ENCODE data around the gene TEKT5.
"Not testable (repeated sequence)": the region's sequence is repeated elsewhere in the genome, so short reads cannot be mapped to it uniquely, and the experiment has no call there.

The TEKT5 gene

DNA sequence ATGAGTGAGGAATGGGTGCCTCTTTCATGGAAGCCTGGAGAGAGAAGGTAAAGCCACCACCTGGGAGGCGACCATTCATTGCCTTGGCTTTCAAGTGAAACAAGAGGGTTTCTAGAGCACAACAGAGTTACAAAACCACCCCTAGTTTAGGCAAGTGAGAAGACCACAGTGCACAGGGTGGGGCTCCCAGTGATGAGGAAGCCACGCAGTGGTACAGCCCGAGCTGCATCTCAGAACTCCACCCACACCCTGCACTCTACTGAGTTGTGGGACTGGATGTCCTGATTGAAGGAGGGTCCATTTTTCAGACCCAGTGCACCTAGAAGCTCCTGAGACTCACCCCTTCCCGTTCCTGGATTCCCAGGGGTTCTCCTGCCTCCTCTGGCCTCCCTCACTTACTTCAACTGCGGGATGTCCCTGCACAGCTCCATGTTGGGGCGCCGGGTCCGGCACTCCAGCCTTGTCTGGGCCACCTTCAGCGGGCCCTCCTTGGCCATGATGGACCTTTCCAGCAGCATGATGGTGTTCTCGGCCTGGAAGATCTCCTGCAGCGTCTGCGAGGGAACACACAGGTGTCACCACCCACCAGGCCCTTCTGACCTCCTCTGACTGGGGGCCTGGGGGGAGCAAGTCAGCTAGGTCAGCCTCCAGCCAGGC, 59.2 kb downstream of the TEKT5 start:
- no peak for DNase-seq (ENCODE audit: low read depth in 3 of 3, low spot score in 1 of 3)

DNA sequence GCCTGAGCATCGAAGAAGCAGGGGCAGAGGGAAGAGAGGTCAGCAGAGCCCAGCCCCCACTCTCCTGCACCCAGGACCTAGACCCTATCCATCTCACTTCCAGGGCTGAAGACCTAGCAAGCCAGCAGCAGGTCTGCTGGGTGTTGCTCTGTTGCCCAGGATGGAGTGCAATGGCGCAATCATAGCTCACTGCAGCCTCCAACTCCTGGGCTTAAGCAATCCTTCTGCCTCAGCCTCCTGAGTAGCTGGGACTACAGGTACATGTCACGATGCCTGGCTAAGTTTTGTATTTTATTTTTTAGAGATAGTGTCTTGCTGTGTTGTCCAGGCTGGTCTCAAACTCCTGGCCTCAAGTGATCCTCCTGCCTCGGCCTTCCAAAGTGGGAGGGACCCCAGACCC, 61.3 kb downstream of the TEKT5 start:
- not testable (repeated sequence) for DNase-seq (ENCODE audit: low read depth in 3 of 3, low spot score in 1 of 3)

DNA sequence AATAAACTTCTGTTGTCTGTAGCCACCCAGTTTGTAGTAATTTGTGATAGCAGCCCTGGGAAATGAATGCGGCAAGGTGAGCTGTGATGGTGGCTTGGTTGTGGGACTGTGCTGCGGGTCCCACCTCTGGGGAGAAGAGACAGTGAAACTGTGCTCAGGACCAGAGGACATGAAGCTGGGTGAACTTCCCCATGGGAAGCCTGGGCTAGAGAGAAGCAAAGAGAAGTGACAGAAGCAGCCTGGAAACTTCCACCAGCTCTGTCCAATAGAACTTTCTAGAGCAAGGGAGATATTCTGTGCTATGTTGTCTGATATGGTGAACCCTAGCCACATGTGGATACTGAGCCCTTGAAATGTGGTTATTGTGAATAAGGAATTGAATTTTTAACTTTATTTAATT, 62.8 kb downstream of the TEKT5 start:
- DNase-seq (ENCODE audit: low read depth in 3 of 3, low spot score in 1 of 3) = no peak

DNA sequence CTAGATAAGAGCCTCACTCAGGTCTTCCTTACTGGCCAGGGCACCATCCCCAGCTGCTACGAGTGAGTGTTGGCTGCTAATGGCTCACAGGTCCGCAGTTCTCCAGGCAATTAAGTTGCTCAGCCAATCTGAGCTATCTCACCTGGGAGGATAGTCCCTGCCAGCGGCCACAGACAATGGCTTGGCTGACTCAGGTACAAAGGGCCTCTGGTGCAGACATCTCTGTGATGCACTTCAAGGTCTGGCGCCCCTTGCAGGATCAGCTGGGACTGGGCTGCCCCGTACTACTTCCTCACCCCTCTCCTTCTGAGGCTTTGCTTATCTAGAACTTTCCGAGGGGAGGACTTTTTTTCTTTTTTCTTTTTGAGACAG, 65.2 kb downstream of the TEKT5 start:
- no peak for DNase-seq (ENCODE audit: low read depth in 3 of 3, low spot score in 1 of 3)

DNA sequence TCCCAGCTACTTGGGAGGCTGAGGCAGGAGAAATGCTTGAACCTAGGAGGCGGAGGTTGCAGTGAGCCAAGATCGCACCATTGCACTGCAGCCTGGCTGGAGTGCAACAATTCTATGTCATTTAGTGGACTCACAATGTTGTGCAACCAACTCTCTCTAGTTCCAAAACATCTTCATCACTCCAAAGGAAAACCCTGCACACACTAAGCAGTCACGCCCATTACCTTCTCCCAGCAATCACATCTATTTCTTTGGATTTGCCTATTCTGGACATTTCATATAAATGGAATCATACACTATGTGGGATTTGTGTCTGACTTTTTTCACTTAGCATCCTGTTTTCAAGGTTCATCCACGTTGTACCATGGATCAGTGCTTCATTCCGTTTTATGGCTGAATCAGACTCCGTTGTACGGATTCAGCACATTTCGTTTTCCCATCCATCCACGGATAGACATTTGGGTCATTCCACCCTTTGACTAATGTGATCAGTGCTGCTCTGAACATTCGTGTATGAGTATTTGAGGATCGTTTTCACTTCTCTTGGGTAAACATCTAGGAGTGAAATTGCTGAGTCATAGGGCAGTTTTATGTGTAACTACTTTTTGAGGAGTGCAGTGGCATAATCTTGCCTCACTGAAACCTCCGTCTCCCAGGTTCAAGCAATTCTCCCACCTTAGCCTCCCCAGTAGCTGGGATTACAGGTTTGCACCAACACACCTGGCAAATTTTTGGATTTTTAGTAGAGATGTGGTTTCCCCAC, 69.0 kb downstream of the TEKT5 start:
- DNase-seq (ENCODE audit: low read depth in 3 of 3, low spot score in 1 of 3) = no peak

DNA sequence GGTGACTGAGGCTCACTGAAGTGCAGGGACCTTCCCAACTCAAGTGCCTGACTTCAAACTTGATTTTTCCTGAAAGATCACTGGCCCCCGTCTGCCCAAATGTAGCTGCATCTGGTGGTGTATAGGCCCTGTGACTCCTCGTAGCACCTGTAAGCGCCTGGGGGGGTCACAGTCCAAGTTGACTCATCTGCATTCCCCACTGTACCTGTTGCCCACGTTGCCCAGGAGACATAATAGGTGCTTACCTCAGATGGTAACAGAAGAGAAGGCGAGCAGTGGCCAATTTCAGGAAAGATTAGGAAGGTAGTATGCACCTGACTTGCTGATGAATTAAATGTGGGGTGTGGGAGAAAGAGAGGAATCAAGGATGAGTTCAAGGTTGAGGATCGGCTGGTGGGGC, 70.2 kb downstream of the TEKT5 start:
- DNase-seq (ENCODE audit: low read depth in 3 of 3, low spot score in 1 of 3) = no peak

DNA sequence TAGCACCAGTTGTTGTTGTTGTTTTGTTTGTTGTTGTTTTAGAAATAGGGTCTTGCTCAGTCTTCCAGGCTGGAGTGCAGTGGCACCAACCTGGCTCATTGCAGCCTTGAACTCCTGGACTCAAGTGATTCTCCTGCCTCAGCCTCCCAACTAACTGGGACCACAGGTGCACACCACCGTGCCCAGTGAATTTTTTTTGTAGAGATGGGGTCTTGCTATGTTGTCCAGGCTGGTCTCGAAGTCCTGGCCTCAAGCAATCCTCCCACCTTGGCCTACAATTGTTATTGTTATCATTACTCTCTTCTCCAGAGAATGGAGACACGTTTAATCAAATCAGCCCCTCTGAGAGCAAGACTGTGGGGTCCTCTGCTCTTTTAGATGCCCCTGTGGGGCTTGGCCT, 71.7 kb downstream of the TEKT5 start:
- no peak for DNase-seq (ENCODE audit: low read depth in 3 of 3, low spot score in 1 of 3)

DNA sequence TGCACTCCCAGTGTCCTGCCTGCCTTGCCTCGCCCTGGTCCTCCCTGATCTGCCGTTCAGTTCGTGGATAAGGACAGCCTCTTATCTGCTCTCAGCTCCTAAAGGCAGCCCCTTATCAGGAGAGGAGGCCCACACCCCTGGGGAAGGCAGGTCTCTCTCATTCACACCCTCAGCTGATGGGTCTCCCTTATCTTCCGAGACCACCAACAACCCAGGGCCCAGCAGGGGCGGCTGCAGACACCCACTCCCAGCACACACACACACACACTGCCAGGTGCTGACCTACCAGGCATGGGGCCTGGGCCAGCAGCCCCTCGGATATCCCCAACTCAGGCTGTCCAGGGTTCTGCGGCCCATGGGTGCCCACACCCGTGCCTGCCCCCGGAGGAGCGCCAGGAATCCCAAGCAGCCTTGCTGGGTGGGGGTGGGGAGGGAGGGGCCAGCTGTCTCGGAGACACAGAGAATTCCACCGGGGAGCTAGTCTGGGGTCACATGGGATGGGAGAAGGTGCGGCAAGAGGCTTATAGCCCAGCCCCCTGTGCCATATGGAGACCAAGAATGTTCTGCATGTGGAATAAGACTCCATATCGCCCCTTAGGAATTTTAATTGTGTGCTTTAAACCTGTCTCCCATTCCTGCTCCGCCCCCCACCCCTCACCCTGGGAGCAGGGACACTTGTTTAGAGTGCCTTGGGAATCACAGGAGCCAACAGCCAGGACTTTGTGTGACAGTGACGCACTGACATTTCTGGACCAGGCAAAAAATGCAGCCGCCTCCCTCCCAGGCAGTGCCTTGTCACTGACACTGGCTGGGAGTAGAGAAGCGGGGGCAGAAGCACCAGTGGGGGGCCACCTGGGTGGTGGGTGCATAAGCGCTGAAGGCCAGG, 72.5 kb downstream of the TEKT5 start:
- DNase-seq (ENCODE audit: low read depth in 3 of 3, low spot score in 1 of 3) = no peak

DNA sequence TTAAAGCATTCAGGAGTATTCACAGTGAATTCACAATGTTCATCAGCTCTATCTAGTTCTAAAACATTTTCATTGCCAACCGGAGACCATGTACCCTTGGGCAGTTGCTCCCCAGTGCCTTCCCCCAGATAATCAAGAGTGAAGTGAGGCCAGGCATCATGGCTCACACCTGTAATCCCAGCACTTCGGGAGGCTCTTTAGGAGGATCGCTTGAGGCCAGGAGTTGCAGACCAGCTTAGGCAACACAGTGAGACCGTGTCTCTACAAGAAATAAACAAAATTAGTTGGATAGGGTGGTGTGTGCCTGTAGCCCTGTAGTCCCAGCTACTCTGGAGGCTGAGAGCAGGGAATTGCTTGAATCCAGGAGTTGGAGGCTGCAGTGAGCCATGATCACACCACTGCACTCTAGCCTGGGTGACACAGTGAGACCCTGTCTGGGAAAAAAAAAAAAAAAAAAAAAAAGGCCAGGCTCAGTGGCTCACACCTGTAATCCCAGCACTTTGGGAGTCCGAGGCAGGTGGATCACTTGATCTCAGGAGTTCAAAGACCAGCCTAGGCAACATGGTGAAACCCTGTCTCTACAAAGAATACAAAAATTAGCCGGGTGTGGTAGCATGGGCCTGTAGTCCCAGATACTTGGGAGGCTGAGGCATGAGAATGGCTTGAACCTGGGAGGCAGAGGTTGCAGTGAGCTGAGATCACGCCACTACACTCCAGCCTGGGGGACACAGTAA, 73.3 kb downstream of the TEKT5 start:
- DNase-seq (ENCODE audit: low read depth in 3 of 3, low spot score in 1 of 3) = not testable (repeated sequence)

DNA sequence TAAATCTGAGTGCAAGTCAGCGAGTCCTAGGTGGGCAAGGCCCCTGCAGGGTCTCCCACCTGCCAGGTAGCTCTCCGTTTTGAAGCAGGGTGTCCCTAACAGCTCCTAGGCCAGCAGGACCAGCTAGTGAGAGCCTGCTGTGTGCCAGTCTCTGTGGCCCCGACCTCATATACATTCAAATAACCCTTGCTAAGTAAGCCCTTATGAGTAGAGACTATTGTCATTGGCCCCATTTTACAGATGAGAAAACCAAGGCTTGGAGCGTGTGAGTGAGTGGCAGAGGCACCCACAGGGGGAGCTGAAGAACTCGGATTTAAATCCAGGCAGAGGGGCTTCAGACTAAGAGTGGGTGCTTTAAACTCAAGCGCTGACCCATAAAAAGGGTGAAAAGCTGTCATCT, 74.6 kb downstream of the TEKT5 start:
- DNase-seq (ENCODE audit: low read depth in 3 of 3, low spot score in 1 of 3) = no peak

DNA sequence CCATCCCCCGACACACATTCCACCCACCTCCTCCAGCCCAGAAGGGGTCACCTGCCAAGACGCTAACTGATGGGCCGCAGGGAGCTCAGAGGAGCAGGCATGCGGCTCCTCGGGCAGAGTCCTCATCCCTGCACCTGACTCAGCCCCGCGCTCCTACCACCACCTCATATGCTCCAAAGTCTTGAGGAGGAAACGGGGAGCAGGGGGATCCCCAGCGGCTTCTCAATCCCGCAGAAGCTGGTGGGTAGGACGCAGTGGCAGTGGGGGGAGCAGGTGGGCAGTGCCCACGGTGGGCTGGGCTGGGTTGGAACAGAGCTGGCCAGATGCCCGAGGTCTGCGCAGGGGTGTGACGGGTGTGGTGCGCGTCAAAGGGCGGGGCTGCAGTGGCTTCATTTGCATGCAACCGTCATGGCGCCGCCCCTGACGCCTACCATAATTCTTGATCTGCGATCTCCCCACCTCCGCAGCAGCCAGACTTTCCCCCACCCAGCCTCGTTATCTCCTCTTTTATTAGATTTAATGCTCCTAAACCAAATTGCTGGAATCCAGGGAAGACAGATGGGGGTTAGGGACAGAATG, 75.4 kb downstream of the TEKT5 start:
- DNase-seq (ENCODE audit: low read depth in 3 of 3, low spot score in 1 of 3) = no peak

DNA sequence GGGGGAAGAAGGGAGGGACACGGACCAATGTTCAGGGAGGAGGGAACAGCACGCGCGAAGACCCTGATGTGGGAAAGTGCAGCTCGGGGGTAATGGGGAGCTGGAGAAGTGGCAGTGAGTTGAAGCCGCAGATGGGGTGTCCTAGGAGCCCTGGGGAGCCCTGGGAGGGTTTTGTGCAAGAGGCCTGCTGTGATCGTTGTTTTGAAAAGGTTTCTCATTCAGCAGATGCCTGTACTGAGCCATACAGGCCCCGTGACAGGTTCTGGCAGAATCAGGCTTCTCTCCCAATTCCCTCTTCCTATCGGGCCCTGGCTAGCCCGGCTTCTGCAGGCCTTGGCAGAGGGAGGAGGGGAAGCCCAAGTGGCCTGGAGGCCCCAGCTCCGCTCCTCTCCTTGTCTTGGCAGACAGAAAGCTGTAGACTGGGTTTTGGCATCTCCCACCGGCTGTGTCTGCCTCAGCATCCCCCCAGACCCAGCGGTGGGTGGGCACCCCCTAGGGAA, 76.0 kb downstream of the TEKT5 start:
- DNase-seq (ENCODE audit: low read depth in 3 of 3, low spot score in 1 of 3) = no peak

DNA sequence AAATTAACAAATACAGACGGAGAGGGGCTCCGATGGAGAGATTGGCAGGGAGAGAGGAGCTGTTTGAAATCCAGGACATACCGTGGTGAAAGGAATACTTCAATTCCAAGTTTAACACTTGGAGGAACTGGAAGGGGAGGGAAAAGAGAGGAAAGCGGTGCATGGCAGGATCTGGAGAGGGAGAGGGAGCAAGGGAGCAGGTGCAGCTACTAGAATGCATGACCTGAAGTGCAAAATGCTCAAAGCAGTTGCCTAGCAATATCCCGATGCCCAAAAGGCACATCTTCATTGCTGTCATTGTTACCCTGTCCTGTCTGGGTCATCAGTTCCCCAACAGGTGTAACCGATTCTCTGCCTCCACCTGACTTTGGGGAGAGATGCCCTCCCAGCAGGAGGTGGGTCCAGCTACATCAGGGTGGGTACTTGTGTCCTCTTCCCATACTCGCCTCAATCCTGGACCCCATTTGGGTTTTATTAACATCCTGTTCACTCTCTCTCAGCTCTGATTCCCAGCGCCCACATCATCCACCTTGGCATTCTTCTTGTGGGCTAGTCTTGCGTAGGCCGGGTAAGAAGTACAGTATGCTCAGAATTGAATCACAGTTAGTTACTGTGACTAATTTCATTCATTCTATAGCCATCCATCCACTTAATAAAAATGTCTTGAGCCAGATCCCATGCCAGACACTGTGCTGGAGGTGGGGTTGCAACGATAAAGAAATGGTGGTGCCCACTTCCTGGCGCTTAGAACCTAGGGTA, 76.9 kb downstream of the TEKT5 start:
- no peak for DNase-seq (ENCODE audit: low read depth in 3 of 3, low spot score in 1 of 3)

DNA sequence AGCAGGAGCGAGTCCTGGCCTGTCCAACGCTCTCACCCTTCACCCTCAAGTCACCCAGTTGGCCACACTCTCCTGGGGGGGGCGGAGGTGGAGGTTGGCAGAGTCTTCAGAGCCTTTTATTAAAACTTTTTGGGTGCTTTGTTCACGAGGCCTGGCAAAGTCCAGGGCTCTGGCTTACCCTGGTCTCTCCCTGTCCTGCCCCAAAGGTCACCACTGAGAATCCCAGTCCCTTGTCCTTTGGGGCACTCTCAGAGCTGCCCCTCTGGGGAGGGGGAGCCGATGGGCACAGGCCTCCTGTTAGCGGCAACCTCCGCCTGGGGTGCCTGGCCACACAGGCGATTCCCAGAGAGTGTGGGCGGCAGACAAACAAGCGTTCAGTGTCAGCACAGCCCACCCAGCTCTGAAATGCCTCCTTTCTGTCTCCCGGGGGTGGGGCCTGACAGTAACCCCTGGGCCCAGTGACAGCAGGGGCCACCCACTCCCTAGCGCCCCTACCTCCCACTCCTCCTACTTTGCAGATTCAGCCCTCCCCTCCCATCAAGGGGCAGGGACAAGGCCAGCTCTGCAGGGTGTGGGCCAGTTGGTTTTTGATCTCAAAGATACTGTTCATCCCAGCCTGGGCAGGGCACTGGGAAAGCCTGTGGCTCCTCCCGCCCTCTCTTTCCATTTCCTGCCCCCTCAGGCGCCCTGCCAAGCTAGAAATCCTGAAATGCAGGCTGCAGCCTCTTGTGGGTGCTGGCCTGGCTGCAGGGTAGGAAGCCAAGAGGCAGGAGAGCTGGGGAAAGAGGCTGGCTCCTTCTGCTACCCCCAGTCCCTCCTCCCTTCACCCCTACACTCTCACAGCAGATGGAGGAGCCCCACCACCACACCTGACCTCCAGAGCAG, 77.7 kb downstream of the TEKT5 start:
- DNase-seq (ENCODE audit: low read depth in 3 of 3, low spot score in 1 of 3) = no peak

DNA sequence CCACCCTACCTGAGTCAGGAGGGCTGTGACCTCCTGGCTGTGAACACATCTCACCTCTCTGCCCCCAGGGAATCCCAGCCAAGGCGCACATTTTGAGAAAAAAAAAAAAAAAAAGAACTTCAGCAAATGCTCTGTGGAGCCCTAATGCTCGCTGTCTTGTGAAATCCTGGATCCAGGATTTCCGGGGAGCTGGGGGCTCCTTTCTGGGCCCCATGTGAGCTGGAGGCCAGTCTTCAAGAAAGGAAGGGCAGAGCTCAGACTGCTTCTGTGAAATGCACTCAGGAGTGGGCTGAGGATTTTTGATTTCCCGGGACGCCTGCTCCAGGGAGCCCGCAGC, 78.3 kb downstream of the TEKT5 start:
- no peak for DNase-seq (ENCODE audit: low read depth in 3 of 3, low spot score in 1 of 3)

DNA sequence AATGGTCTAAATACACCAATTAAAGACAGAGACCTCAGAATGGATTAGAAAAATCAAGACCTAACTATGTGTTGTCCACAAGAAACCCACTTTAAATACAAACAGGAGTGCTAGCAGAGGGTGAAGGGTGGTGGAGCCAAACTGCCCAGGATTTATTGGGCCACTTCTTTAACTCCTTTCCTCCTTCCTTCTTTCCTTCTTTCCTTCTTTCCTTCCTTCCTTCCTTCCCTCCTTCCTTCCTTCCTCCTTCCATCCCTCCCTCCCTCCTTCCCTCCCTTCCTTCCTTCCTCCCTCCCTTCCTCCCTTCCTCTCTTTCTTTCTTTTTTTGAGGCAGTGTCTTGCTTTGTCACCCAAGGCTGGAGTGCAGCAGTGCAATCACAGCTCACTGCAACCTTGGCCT, 80.0 kb downstream of the TEKT5 start:
- no peak for DNase-seq (ENCODE audit: low read depth in 3 of 3, low spot score in 1 of 3)

DNA sequence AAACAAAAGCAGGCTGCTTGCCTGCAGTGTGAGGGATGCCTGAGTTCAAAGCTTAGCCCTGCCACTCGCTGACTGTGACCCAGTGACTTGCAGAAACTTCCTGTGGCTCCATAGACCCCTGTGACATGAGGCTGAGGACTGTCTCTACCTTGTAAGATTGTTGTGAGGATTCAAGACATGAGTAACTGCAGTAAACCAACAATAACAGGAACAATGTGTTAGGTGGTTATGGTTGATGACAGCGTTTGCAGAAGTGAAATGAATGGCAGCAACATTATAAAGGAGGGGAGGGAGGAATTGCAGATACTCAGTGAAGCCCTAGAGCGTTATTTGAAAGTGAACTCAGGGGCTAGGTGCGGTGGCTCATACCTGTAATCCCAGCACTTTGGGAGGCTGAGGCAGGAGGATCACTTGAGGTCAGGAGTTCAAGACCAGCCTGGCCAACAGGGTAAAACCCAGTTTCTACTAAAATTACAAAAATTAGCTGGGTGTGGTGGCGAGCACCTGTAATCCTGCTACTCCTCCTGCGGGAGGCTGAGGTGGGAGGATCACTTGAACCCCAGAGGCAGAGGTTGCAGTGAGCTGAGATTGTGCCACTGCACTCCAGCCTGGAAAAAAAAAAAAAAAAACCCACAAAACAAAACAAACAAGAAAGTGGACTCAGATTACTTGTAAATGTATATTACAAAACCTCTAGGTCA, 80.8 kb downstream of the TEKT5 start:
- no peak for DNase-seq (ENCODE audit: low read depth in 3 of 3, low spot score in 1 of 3)

DNA sequence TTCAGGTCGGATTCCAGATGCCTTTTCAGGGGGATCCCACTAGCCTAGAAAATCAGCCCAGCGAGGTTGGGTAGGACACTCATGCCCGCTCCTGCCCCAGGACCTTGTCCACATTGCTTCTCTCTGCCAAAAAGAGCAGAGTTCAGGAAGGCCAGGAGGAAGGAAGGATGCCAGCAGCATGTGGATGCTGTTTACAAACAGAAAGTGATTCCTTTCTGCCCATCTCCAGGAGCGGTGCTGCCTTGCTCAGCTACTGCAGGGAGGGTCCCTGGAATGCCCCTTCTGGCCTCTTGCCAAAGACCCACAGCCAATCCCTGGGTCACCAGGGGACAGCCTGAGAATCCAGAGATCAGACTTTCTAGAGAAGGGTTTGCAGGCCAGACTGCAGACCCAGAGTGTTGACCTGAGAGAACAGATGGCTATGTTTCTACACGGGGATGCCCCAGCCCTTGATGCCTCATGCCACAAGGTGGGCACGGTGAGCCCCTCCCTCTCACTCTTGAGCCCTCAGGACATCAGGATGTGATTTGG, 82.0 kb downstream of the TEKT5 start:
- no peak for DNase-seq (ENCODE audit: low read depth in 3 of 3, low spot score in 1 of 3)
